Neural progenitor cell (in vitro differentiated cells): ENCODE measurements around the gene ALMS1.

ENCODE experiments used
- EZH2phosphoT487 ChIP-seq: fragments of 200-600 bp; sonication (generic); IDR thresholded peaks from 2 replicates; pipeline ENCODE4 v1.6.1; 2017; ENCODE audit warnings: antibody characterized with exemption
- TF ChIP-seq, protein P1 (sequence below): fragments of 200-600 bp; sonication (generic); IDR thresholded peaks from 2 replicates; pipeline ENCODE4 v1.5.1; 2017; ENCODE audit warnings: antibody characterized with exemption, mild to moderate bottlenecking

DNA sequence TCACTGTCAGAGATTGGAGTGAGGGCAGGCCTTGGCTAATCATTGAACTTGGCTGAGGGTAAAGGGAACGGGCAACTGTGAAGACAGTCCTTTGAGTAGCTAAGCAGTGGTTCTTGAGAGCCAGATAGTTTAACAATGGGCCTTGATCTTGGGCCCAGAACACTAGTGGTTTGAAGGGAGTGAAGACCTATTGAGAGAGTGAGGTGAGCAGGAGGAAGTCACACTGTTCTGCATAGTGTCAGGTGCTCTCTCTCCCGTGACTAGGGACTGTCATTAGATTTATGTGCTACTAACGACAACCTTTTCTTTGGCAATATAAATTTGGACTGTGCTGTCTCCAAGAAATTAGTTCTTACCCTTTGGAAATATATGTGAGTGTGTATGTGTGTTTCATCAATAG is 44.6 kb upstream of the ALMS1 start:
- TF ChIP-seq, protein P1, sequence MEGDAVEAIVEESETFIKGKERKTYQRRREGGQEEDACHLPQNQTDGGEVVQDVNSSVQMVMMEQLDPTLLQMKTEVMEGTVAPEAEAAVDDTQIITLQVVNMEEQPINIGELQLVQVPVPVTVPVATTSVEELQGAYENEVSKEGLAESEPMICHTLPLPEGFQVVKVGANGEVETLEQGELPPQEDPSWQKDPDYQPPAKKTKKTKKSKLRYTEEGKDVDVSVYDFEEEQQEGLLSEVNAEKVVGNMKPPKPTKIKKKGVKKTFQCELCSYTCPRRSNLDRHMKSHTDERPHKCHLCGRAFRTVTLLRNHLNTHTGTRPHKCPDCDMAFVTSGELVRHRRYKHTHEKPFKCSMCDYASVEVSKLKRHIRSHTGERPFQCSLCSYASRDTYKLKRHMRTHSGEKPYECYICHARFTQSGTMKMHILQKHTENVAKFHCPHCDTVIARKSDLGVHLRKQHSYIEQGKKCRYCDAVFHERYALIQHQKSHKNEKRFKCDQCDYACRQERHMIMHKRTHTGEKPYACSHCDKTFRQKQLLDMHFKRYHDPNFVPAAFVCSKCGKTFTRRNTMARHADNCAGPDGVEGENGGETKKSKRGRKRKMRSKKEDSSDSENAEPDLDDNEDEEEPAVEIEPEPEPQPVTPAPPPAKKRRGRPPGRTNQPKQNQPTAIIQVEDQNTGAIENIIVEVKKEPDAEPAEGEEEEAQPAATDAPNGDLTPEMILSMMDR = no peak
- no peak for TF ChIP-seq EZH2phosphoT487
